Measurements from ENCODE around the gene SLC39A11. TPM values are rescaled to one million over a fixed set of nuclear protein-coding genes. Genes with fewer than 3 reads are reported as not detected.
A peak's percentile ranks its signal among the peaks of the same experiment; 100 is the strongest.

SLC39A11 gene
- polyA plus RNA-seq, 3 donors, result 16.6 to 27.9 (median 26.6) TPM

- WGBS (ENCODE audit: insufficient coverage), result 100% methylated on average over 1 of the region's 5 CpGs
- H3K79me2 ChIP-seq (ENCODE audit: insufficient read depth, low read length), result peaks cover 84% of the 10 kb centered on the region
- H3K9me3 ChIP-seq (replicated peaks in 1 of 2; ENCODE audit: control insufficient read depth in 1 of 2, insufficient read depth in 1 of 2, low read length in 2 of 2), result no peaks in the 10 kb centered on the region
- no peak overlapping the region for H3K4me3 ChIP-seq (replicated peaks in 1 of 3; ENCODE audit: low read depth in 2 of 3, low read length in 3 of 3)
- no peak overlapping the region for H3K4me2 ChIP-seq (replicated peaks; ENCODE audit: extremely low read depth, low read length, poor library complexity, severe bottlenecking)
- H4K20me1 ChIP-seq (ENCODE audit: insufficient read depth, low read length), result peaks cover 12% of the 10 kb centered on the region
- peaks cover 8 to 19% of the 10 kb centered on the region in 2 donors for H3K36me3 ChIP-seq (replicated peaks in 1 of 2; ENCODE audit: control insufficient read depth in 1 of 2, insufficient read depth in 2 of 2, low read length in 2 of 2)
- no peak for TF ChIP-seq CTCF (IDR thresholded peaks at IDR 0.05)
- Mint-ChIP-seq H3K36me3 (peaks cover 20 to 31% of the 10 kb centered on the region in 2 donors), H3K4me1 (peaks cover 66% of the 10 kb centered on the region), H3K4me3 (no peak overlapping the region), H3K9me3 (no peaks in the 10 kb centered on the region), H3K27ac (peak overlapping the region in 3 of 7 donors; percentile 7 to 76 (median 74)), H3K27me3 (ENCODE audit: low read depth in 3 of 3) (peaks cover 0 to 1% (median 0%) of the 10 kb centered on the region in 3 donors)
- peaks cover 47 to 49% of the 10 kb centered on the region in 2 donors for H3K4me1 ChIP-seq (ENCODE audit: control insufficient read depth in 1 of 2, insufficient read depth in 2 of 2, low read length in 2 of 2)
- intact Hi-C loops (cut with micrococcal nuclease), result no loop called here
- no peak overlapping the region for H3K9ac ChIP-seq (ENCODE audit: insufficient read depth, low read length, poor library complexity, severe bottlenecking)
- no peaks in the 10 kb centered on the region for H3K27me3 ChIP-seq (ENCODE audit: control insufficient read depth in 2 of 2, insufficient read depth in 2 of 2, low read length in 2 of 2)
- DNase-seq, result no peak
- no peak overlapping the region for H2AFZ ChIP-seq (ENCODE audit: insufficient read depth, low read depth, low read length, poor library complexity, severe bottlenecking)
- H3K27ac ChIP-seq (ENCODE audit: low read depth in 1 of 2, low read length in 2 of 2), result peak overlapping the region in 1 of 2 donors; percentile 70
Observed at GRCh38 chr17:73062726-73063125, 29.8 kb downstream of the SLC39A11 start.

- H3K27ac Mint-ChIP-seq, result peak overlapping the region; percentile 64 to 92 (median 89)
- H3K4me3 Mint-ChIP-seq, result peak overlapping the region in 1 of 2 donors; percentile 47
- H3K4me1 Mint-ChIP-seq, result peaks cover 62% of the 10 kb centered on the region
- WGBS (ENCODE audit: insufficient coverage), result 0% methylated on average over 1 of the region's 4 CpGs
- H3K36me3 Mint-ChIP-seq, result peaks cover 16 to 27% of the 10 kb centered on the region in 2 donors
- peaks cover 81% of the 10 kb centered on the region for H3K79me2 ChIP-seq (ENCODE audit: insufficient read depth, low read length)
- H3K9ac ChIP-seq (ENCODE audit: insufficient read depth, low read length, poor library complexity, severe bottlenecking), result no peak overlapping the region
- peaks cover 12% of the 10 kb centered on the region for H4K20me1 ChIP-seq (ENCODE audit: insufficient read depth, low read length)
- intact Hi-C loops (cut with micrococcal nuclease), result no loop called here
- H3K9me3 ChIP-seq (replicated peaks in 1 of 2; ENCODE audit: control insufficient read depth in 1 of 2, insufficient read depth in 1 of 2, low read length in 2 of 2), result no peaks in the 10 kb centered on the region
- H3K36me3 ChIP-seq (replicated peaks in 1 of 2; ENCODE audit: control insufficient read depth in 1 of 2, insufficient read depth in 2 of 2, low read length in 2 of 2), result peaks cover 8 to 13% of the 10 kb centered on the region in 2 donors
- H3K4me3 ChIP-seq (replicated peaks in 1 of 3; ENCODE audit: low read depth in 2 of 3, low read length in 3 of 3), result no peak overlapping the region
- peak overlapping the region; percentile 10 for H3K4me2 ChIP-seq (replicated peaks; ENCODE audit: extremely low read depth, low read length, poor library complexity, severe bottlenecking)
- H3K9me3 Mint-ChIP-seq, result no peaks in the 10 kb centered on the region
- H3K27me3 Mint-ChIP-seq (ENCODE audit: low read depth in 3 of 3), result peaks cover 0 to 1% (median 0%) of the 10 kb centered on the region in 3 donors
- peak; percentile 4 to 50 (median 23) for DNase-seq
- no peak overlapping the region for H2AFZ ChIP-seq (ENCODE audit: insufficient read depth, low read depth, low read length, poor library complexity, severe bottlenecking)
- peaks cover 47 to 49% of the 10 kb centered on the region in 2 donors for H3K4me1 ChIP-seq (ENCODE audit: control insufficient read depth in 1 of 2, insufficient read depth in 2 of 2, low read length in 2 of 2)
- TF ChIP-seq CTCF (IDR thresholded peaks at IDR 0.05), result no peak
- no peaks in the 10 kb centered on the region for H3K27me3 ChIP-seq (ENCODE audit: control insufficient read depth in 2 of 2, insufficient read depth in 2 of 2, low read length in 2 of 2)
- peak overlapping the region; percentile 70 to 74 for H3K27ac ChIP-seq (ENCODE audit: low read depth in 1 of 2, low read length in 2 of 2)
Observed at GRCh38 chr17:73061161-73061560, 31.3 kb downstream of the SLC39A11 start.
